ENCODE data around the gene KRT2.

GRCh38 chr12:52600941-52601481, 51.0 kb downstream of the KRT2 start, which contains the start of gene KRT72:
- TF ChIP-seq CTCF (IDR thresholded peaks at IDR 0.05; ENCODE audit: control extremely low read depth in 1 of 3, insufficient read depth in 1 of 3, low read depth in 1 of 3, low read length in 3 of 3), result no peak
- no peak for TF ChIP-seq EP300 (IDR thresholded peaks at IDR 0.05; ENCODE audit: borderline replicate concordance in 1 of 2, low read depth in 2 of 2, low read length in 2 of 2)
- no peak for TF ChIP-seq POLR2AphosphoS5 (IDR thresholded peaks at IDR 0.05; ENCODE audit: low read depth, low read length)
- no peak for TF ChIP-seq ATF3 (IDR thresholded peaks at IDR 0.05; ENCODE audit: insufficient read depth, low read depth, low read length)
- no peak for TF ChIP-seq EZH2 (IDR thresholded peaks at IDR 0.05; ENCODE audit: low read depth, low read length, severe bottlenecking)
- TF ChIP-seq POLR2A (IDR thresholded peaks at IDR 0.05; ENCODE audit: control extremely low read depth in 1 of 2, low read depth in 2 of 2, low read length in 2 of 2), result no peak
- TF ChIP-seq POU5F1 (IDR thresholded peaks at IDR 0.05; ENCODE audit: low read depth, low read length), result no peak
- TF ChIP-seq GTF2F1 (IDR thresholded peaks at IDR 0.05; ENCODE audit: borderline replicate concordance, low read depth, low read length), result no peak
- no peak for TF ChIP-seq JUN (IDR thresholded peaks at IDR 0.05; ENCODE audit: low read depth, low read length)
- no peak for TF ChIP-seq SP1 (IDR thresholded peaks at IDR 0.05; ENCODE audit: low read depth, low read length)
- TF ChIP-seq SIX5 (IDR thresholded peaks at IDR 0.05; ENCODE audit: low read depth, low read length), result no peak
- TF ChIP-seq NANOG (IDR thresholded peaks at IDR 0.05; ENCODE audit: insufficient read depth, low read depth, low read length, poor library complexity, severe bottlenecking), result no peak
